Cardiac muscle cell (in vitro differentiated cells and primary cell): ENCODE data around the gene KRTAP4-6. TPM values are rescaled to one million over a fixed set of nuclear protein-coding genes. Genes with fewer than 3 reads are reported as not detected.
"Not testable (repeated sequence)": the region's sequence is repeated elsewhere in the genome, so short reads cannot be mapped to it uniquely, and the experiment has no call there.

Source experiments
- DNase-seq, 2 donors: peaks; one replicate each; pipeline versions ENCODE4 v3.0.0 to v3.0.0-alpha.2; 2010 to 2017; ENCODE audit warnings: low read depth in 1 of 2, low spot score in 1 of 2
- H3K27ac ChIP-seq: fragments of 200-600 bp; sonication (generic); 2 replicates; pipeline ENCODE4 v1.5.1; 2016
- H3K27me3 ChIP-seq: fragments of 200-600 bp; sonication (generic); 2 replicates; pipeline ENCODE4 v1.6.0; 2016; ENCODE audit warnings: control low read depth
- H3K36me3 ChIP-seq: fragments of 200-600 bp; sonication (generic); 2 replicates; pipeline ENCODE4 v1.5.1; 2016; ENCODE audit warnings: control low read depth
- H3K4me1 ChIP-seq: fragments of 200-600 bp; sonication (generic); 2 replicates; pipeline ENCODE4 v1.8.1; 2017; ENCODE audit warnings: low read depth, mild to moderate bottlenecking, mixed run types
- H3K4me3 ChIP-seq: fragments of 200-600 bp; sonication (generic); 2 replicates; pipeline ENCODE4 v1.5.1; 2016; ENCODE audit warnings: mild to moderate bottlenecking
- H3K9me3 ChIP-seq: fragments of 200-600 bp; sonication (generic); 2 replicates; pipeline ENCODE4 v1.5.1; 2017; ENCODE audit warnings: low read depth, mild to moderate bottlenecking, control low read depth
- CTCF ChIP-seq: IDR thresholded peaks from 2 replicates; pipeline ENCODE4 v1.5.1; 2012; ENCODE audit warnings: low read depth, mild to moderate bottlenecking, low read length
- polyA plus RNA-seq: library from polyadenylated mRNA; unstranded; fragments of >200 nt; fragmentation: Nextera tagmentation; extraction: Ambion mirVana; gene quantifications from 2 replicates; pipeline ENCODE4 v1.2.1, GENCODE V29; 2016
- total RNA-seq: library from RNA; depleted of rRNA; stranded (reverse); fragments of >200 nt; gene quantifications from 2 replicates; pipeline ENCODE4 v1.2.3, GENCODE V29; 2016

The KRTAP4-6 gene
- total and polyA plus RNA-seq, 2 experiments from 2014 or later: not detected

GRCh38 chr17:41151525-41151924 lies 11.2 kb upstream of the KRTAP4-6 start:
- Histone ChIP-seq H3K36me3 (no peaks in the 10 kb centered on the region), H3K4me3 (no peak overlapping the region), H3K27ac (no peak overlapping the region), H3K9me3 (no peaks in the 10 kb centered on the region), H3K27me3 (peaks cover 8% of the 10 kb centered on the region), H3K4me1 (no peaks in the 10 kb centered on the region)
- no peak for TF ChIP-seq CTCF
- DNase-seq: no peak

DNA sequence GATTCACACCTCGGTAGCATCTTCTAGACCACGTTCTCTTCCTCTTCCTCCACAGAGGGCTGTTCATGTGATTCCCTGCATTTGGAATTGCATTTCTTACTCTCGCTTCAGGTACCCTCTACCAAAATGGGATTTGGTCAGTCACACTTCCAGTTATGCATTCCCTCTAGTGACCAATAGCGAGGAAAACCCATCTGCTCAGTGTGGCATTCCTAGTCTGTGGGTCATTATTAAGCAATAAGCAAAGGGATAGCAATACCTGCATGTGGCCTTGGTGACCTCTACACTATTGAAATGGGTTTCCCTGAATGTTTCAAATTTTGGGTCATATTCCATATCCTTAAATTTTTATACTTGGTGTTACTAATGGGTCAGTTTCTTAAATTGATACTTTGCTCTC lies 9.7 kb upstream of the KRTAP4-6 start:
- no peaks in the 10 kb centered on the region for H3K36me3 ChIP-seq
- no peak for DNase-seq
- peaks cover 8% of the 10 kb centered on the region for H3K27me3 ChIP-seq
- no peaks in the 10 kb centered on the region for H3K9me3 ChIP-seq
- no peaks in the 10 kb centered on the region for H3K4me1 ChIP-seq
- no peak overlapping the region for H3K27ac ChIP-seq
- no peak overlapping the region for H3K4me3 ChIP-seq
- no peak for TF ChIP-seq CTCF

- H3K27me3 ChIP-seq: peaks cover 8% of the 10 kb centered on the region
- no peaks in the 10 kb centered on the region for H3K36me3 ChIP-seq
These were observed 9.3 kb upstream of the KRTAP4-6 start, which contains the start of gene KRTAP4-5 for GRCh38 chr17:41149652-41149985. TSS of gene KRTAP4-5 (minus strand) at chr17:41149825. CDS start at chr17:41149767, 58 bp downstream.

GRCh38 chr17:41148971-41149651 lies 8.8 kb upstream of the KRTAP4-6 start:
- H3K27me3 ChIP-seq, H3K36me3 ChIP-seq, H3K4me1 ChIP-seq, H3K4me3 ChIP-seq, H3K27ac ChIP-seq, H3K9me3 ChIP-seq, DNase-seq: not testable (repeated sequence)

More at GRCh38 chr17:41149652-41149985, 9.3 kb upstream of the KRTAP4-6 start, which contains the start of gene KRTAP4-5:
- H3K4me3 ChIP-seq: no peak within 1 kb of the TSS
- TF ChIP-seq CTCF: no peak
- no peak within 1 kb of the TSS for H3K27ac ChIP-seq
- no peaks in the 10 kb centered on the region for H3K4me1 ChIP-seq
- H3K9me3 ChIP-seq: no peaks in the 10 kb centered on the region
- DNase-seq: no peak

DNA sequence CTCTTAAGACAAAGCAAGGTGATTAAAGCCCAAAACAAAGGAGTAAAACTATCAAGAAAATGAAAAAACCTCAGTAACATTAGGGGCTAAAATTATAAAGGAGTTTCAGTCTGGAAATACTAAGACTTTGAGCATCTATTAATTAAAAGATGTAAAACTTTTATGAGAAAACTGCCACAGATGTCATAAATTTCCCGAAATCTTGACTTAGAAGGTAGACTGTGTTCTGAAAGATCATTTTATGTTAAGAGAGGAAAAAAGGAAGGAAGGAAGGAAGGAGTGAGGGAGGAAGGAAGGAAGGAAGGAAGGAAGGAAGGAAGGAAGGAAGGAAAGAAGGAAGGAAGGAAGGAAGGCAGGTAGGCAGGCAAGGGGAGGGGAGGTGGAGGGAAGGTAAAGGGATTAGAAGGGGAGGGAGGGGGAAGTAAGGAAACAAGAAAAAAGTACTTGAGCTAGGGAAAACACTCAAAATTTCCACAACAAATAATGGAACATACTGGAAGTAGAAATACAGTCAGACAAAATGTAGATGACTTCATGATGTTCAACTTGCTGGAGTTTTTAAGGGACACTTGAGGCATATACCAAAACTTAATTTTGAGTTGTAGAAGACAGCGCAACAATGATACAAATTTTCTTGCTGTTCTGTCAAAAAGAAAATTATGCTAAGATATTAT lies 7.3 kb upstream of the KRTAP4-6 start:
- Histone ChIP-seq H3K27ac (no peak overlapping the region), H3K27me3 (peaks cover 8% of the 10 kb centered on the region), H3K4me1 (no peaks in the 10 kb centered on the region), H3K36me3 (no peaks in the 10 kb centered on the region), H3K9me3 (no peaks in the 10 kb centered on the region), H3K4me3 (no peak overlapping the region)
- DNase-seq: no peak
- TF ChIP-seq CTCF: no peak

- peaks cover 5% of the 10 kb centered on the region for H3K27me3 ChIP-seq
- H3K4me1 ChIP-seq: no peaks in the 10 kb centered on the region
- H3K27ac ChIP-seq: no peak overlapping the region
- no peak for DNase-seq
- no peak overlapping the region for H3K4me3 ChIP-seq
- H3K36me3 ChIP-seq: no peaks in the 10 kb centered on the region
- H3K9me3 ChIP-seq: no peaks in the 10 kb centered on the region
- TF ChIP-seq CTCF: no peak
These were observed 4.9 kb upstream of the KRTAP4-6 start for GRCh38 chr17:41145261-41145660.
